Stimulated activated memory B cell treated with anti-CD40 and anti-IgM and Interleukin-4, amounts not matched to agents 10 μg/mL and 1 μg/mL and 100 μg/mL, for 72 hours (primary cell): ENCODE measurements around the gene NAXD.

Source experiments
- ATAC-seq: fragments of 150-1000 bp; cut with Tn5 transposase; 2 replicates; pipeline ENCODE4 v1.10.0; 2021
- H3K27ac Mint-ChIP-seq: one replicate; pipeline ENCODE4 v1.8.0; 2022; ENCODE audit warnings: mild to moderate bottlenecking, mixed read lengths
- H3K27me3 Mint-ChIP-seq: one replicate; pipeline ENCODE4 v1.8.0; 2022; ENCODE audit warnings: mixed read lengths
- H3K36me3 Mint-ChIP-seq: one replicate; pipeline ENCODE4 v1.8.0; 2022; ENCODE audit warnings: mixed read lengths
- H3K4me1 Mint-ChIP-seq: one replicate; pipeline ENCODE4 v1.8.0; 2022; ENCODE audit warnings: mixed read lengths
- H3K4me3 Mint-ChIP-seq: one replicate; pipeline ENCODE4 v1.8.0; 2022; ENCODE audit warnings: mild to moderate bottlenecking, moderate library complexity, mixed read lengths
- H3K9me3 Mint-ChIP-seq: one replicate; pipeline ENCODE4 v1.8.0; 2022; ENCODE audit warnings: mixed read lengths

The NAXD gene

DNA sequence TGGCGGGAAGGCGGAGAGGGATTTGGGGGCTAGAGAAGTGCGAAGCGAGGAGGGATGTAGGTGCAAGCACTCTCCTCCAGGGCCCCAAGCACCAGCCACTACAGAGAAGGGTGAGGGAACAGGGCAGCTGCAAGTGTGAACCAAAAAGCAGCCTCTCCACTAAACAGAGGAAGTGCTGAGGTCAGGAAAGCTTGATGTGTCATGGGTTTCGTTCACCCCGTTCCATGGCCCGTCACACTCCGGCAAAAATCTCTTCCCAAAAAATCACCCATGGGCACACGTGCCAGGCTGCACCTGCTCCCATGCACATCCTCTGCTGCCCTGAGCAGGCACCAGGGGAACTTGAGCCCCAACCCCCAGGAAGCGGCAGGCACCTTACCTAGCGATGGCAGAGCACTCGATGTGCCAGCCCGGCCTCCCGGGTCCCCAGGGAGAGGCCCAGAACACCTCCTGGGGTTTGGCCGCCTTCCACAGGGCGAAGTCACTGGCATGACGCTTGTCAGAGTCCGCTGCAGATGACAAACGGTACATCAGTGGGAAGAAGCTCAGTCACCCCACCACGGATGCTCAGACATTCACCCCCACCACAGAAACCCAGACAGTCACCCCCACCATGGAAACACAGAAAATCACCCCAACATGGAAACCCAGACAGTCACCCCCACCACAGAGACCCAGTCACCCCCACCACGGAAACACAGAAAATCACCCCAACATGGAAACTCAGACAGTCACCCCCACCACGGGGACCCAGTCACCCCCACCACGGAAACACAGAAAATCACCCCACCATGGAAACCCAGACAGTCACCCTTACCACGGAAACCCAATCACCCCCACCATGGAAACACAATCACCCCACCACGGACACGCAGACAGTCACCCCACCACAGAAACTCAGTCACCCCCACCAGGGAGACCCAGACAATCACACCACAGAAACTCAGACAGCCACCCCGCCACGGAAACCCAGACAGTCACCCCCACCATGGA lies 61.5 kb downstream of the NAXD start:
- H3K27ac Mint-ChIP-seq = peak overlapping the region; percentile 97
- no peaks in the 10 kb centered on the region for H3K27me3 Mint-ChIP-seq
- no peaks in the 10 kb centered on the region for H3K9me3 Mint-ChIP-seq
- peaks cover 57% of the 10 kb centered on the region for H3K36me3 Mint-ChIP-seq
- ATAC-seq = peak; percentile 89
- H3K4me3 Mint-ChIP-seq = peak overlapping the region; percentile 76
- peaks cover 75% of the 10 kb centered on the region for H3K4me1 Mint-ChIP-seq

DNA sequence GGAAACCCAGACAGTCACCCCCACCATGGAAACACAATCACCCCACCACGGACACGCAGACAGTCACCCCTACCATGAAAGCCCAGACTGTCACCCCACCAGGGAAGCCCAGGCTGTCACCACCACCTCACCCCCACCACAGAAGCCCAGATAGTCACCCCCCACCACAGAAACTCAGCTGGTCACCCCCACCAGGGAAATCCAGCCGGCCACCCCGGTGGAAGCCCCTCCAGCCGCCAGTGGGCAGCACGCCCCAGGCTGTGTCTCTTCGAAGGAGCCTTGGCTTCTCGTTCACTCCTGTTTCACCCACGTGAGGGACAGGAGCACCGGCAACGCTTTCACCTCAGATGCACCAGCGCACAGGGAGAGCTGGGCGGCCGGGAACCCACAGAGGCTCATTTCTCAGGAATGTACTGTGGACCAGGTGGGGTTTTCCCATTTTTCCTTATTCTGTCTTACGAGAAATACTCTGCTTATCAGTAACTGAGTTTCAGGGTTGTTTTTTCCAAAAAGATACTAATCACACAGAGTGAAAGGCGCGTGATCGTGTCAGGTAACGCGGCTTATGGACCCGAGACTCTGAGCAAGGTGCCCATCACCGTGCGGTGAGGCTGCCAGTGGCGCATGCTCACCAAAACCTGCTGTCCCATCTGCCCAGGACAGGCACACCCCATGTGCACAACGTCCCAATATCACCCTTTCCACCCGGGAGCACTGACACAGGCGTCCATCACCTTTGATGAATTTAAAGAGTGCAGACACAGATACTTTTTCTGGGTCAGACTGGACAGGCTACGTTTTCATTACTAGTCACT lies 62.6 kb downstream of the NAXD start:
- ATAC-seq = no peak
- Mint-ChIP-seq H3K4me1 (peaks cover 64% of the 10 kb centered on the region), H3K4me3 (no peak overlapping the region), H3K27me3 (no peaks in the 10 kb centered on the region), H3K9me3 (no peaks in the 10 kb centered on the region), H3K36me3 (peaks cover 56% of the 10 kb centered on the region), H3K27ac (peak overlapping the region; percentile 97)

DNA sequence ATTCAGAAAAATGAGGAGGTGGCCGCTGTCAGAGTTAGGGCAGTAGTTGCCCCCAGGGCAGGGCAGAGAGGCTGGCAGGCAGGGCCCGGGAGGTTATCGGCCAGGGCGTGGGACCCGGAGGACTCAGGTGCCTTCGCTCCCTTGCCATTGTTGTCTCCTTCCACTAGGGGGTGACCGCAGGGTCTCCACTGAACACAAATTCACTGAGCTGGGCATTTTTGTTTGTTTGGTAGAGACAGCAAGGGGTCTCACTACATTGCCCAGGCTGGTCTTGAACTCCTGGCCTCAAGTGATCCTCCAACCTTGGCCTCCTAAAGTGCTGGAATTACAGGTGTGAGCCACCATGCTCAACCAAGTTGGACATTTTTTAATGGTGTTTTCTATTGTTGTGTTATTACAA lies 65.5 kb downstream of the NAXD start:
- Mint-ChIP-seq H3K27me3 (no peaks in the 10 kb centered on the region), H3K4me1 (peaks cover 51% of the 10 kb centered on the region), H3K4me3 (no peak overlapping the region), H3K36me3 (peaks cover 56% of the 10 kb centered on the region), H3K27ac (peak overlapping the region; percentile 97), H3K9me3 (no peaks in the 10 kb centered on the region)
- ATAC-seq = no peak

DNA sequence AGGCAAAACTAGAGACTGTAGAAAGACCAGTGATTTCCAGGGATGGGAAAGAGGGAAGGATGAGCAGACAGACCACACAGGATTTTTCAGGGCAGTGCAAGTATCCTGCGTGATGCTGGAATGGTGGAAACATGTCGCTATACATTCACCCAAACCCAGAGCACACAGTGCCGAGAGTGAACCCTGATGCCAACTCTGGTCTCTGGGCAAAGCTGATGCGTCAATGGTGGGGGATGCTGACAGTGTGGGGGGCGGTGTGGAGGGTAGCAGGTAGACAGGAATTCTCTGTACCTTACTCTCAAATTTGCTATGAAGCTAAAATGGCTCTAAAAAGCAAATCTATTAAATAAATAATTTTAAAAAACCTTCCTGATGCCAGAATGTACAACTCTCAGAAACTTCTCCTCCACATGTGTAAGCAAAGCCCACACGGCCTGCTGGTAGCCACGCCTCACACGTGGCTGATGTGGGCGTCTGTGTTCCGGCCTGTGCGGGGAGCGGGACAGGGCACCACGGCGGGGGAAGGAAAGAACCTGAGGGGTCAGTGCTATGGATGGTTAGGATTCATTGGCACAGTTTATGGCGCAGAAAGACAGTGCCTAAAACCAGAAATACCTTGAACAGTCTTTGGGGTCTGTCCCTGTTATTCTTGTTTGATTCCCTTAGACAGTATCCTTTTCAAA lies 66.7 kb downstream of the NAXD start:
- Mint-ChIP-seq H3K27ac (peak overlapping the region; percentile 43), H3K9me3 (no peaks in the 10 kb centered on the region), H3K4me3 (no peak overlapping the region), H3K27me3 (no peaks in the 10 kb centered on the region), H3K36me3 (peaks cover 64% of the 10 kb centered on the region), H3K4me1 (peaks cover 40% of the 10 kb centered on the region)
- ATAC-seq = no peak

DNA sequence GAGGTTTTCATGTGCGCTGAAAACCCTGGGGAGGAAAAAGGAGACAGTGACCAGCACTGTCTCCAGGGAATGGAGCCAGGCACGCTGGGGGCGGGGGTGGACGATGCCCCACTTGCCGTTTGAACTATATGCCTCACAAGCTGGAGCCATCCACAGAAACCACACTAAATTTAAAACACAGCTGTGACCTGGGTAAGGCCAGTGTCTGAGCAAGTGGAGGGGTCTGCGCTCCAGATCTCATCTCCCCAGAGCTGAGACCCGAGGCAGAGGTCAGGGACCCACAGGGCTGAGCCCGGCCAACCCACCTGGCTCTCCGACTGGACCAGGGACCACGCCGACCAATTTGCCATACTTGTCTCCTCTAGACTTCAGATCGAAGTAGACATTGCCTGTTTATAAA lies 67.4 kb downstream of the NAXD start:
- H3K27ac Mint-ChIP-seq = no peak overlapping the region
- peaks cover 67% of the 10 kb centered on the region for H3K36me3 Mint-ChIP-seq
- no peaks in the 10 kb centered on the region for H3K9me3 Mint-ChIP-seq
- H3K4me3 Mint-ChIP-seq = no peak overlapping the region
- H3K27me3 Mint-ChIP-seq = no peaks in the 10 kb centered on the region
- ATAC-seq = no peak
- H3K4me1 Mint-ChIP-seq = peaks cover 33% of the 10 kb centered on the region

DNA sequence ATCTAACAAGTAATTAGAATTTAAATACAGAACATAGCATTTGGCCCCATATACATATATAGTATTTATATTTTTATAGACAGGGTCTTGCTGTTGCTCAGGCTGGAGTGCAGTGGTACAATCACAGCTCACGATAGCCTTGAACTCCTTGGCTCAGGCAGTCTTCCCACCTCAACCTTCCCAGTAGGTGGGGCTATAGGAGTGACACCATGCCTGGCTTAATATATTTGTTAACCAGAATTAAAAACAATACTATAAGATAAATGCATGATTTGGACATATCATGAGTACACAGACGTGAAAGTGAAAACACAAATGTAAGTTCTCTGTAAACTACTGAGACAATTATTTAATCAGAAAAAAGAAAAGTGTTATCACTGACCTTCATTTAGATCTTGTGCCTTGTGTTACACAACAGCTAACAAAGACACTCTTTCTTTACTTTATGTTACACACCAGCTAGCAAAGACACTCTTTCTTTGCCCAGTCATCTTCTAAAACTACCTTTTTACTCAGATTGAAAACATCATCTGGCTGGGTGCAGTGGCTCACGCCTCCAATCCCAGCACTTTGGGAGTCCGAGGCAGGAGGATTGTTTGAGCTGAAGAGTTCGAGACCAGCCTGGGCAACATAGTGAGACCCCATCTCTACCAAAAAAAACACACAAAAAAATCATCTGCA lies 68.0 kb downstream of the NAXD start:
- no peak for ATAC-seq
- Mint-ChIP-seq H3K36me3 (peaks cover 61% of the 10 kb centered on the region), H3K27ac (no peak overlapping the region), H3K27me3 (no peaks in the 10 kb centered on the region), H3K4me3 (no peak overlapping the region), H3K4me1 (peaks cover 27% of the 10 kb centered on the region), H3K9me3 (no peaks in the 10 kb centered on the region)

DNA sequence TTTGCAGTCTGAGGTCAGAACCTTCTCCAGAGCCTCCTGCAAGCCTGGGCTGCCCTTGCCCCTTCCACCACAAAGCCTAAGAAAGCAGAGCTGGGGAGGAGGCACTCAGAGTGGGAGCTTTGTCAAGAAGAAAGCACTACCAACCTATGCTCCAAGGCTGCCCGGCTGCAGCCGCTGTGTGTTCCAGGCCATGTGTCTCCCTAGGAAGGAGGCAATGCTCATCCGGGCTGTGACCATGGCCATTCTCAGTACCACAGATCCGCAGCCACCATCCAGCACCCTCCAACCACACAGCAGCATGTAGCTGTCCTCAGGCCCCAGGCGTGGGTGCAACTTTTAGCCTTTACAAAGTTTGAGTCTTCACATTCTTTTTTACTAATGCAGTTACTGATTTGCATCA lies 68.6 kb downstream of the NAXD start:
- Mint-ChIP-seq H3K27ac (no peak overlapping the region), H3K9me3 (no peaks in the 10 kb centered on the region), H3K27me3 (no peaks in the 10 kb centered on the region), H3K4me3 (no peak overlapping the region), H3K36me3 (peaks cover 55% of the 10 kb centered on the region), H3K4me1 (peaks cover 21% of the 10 kb centered on the region)
- no peak for ATAC-seq

DNA sequence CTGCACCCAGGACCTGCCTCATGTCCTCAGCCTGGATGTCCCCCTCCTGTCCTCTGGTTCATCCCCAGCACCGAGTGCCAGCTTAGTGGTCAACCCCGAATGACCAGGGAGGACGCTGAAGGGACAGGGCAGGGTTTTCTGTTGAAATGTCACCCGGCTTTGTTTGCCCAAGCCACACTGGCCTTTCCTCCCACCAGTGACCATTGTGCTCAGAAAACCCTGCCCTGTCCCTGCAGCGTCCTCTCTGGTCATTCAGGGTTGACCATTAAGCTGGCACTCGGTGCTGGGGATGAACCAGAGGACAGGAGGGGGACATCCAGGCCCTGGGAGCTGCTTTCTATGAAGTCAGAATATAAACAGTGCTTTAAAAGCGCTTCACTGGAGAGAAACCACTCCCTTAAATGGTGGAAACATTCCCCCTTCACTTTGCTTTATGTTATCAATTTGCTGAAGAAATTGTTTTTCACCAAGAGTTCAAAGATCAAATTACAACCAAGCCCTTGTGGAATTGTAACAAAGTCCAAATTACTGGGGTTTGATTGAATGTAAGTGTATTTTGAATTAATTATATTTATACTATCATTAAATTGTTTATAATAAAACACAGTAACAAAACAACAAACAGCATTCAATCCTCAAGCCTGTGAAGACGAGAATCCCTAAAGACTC lies 69.2 kb downstream of the NAXD start:
- no peak for ATAC-seq
- peaks cover 49% of the 10 kb centered on the region for H3K36me3 Mint-ChIP-seq
- H3K9me3 Mint-ChIP-seq = no peaks in the 10 kb centered on the region
- H3K4me3 Mint-ChIP-seq = no peak overlapping the region
- no peak overlapping the region for H3K27ac Mint-ChIP-seq
- H3K27me3 Mint-ChIP-seq = no peaks in the 10 kb centered on the region
- peaks cover 15% of the 10 kb centered on the region for H3K4me1 Mint-ChIP-seq

DNA sequence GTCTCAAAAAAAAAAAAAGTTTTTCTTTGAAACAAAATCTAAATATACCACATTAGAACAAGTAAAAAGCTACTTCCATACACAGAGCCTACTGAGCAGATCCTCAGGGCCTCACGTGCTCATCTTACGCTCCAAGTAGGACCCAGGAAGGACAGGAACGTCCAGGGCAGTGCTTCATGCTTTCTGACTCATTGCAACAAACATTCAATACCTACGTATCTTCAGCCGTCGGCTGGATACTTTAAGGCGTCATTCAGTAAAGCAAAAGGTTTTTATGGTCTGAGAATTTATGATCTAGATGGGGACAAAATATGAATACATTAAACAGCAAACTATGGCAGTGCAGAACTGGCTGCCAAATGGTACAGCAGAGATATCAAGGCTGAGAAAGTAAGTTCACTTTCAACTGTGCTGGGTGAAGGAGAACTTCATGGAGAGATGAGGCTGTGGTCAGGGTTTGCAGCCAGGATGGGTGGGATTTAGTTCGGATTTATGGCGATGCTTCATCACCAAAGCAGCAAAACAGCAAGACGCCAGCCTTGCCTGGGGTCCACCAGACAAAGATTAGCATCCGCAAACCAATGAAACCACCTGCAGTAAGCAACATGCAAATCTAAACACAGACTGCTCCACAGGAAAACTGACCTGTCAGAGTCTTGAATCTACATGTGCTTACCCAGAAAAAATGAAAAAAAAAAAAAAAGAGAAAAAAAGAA lies 70.1 kb downstream of the NAXD start:
- Mint-ChIP-seq H3K9me3 (no peaks in the 10 kb centered on the region), H3K4me1 (peaks cover 9% of the 10 kb centered on the region), H3K4me3 (no peak overlapping the region), H3K27ac (peak overlapping the region; percentile 35), H3K27me3 (no peaks in the 10 kb centered on the region), H3K36me3 (peaks cover 47% of the 10 kb centered on the region)
- no peak for ATAC-seq

DNA sequence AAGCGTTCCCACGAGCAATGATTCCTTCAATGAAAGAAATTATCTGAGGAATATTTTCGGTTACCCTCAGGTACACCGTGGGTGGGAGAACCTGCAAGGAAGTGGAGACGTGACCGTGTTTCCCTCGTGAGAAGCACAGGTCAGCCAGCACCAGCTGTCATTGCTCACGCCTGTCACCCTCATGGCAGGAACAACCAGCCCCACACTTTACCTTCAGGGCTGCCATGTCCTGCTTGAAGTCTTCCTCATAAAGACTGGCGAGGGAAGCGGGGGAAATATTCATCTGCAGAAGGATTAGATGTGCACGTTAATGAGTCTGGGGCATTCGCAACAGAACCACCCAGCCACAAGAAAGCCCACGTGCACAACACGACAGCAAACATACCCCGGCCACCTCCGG lies 72.4 kb downstream of the NAXD start:
- H3K4me1 Mint-ChIP-seq = peaks cover 6% of the 10 kb centered on the region
- no peaks in the 10 kb centered on the region for H3K9me3 Mint-ChIP-seq
- no peak overlapping the region for H3K4me3 Mint-ChIP-seq
- no peak for ATAC-seq
- H3K27me3 Mint-ChIP-seq = no peaks in the 10 kb centered on the region
- H3K27ac Mint-ChIP-seq = no peak overlapping the region
- peaks cover 34% of the 10 kb centered on the region for H3K36me3 Mint-ChIP-seq

DNA sequence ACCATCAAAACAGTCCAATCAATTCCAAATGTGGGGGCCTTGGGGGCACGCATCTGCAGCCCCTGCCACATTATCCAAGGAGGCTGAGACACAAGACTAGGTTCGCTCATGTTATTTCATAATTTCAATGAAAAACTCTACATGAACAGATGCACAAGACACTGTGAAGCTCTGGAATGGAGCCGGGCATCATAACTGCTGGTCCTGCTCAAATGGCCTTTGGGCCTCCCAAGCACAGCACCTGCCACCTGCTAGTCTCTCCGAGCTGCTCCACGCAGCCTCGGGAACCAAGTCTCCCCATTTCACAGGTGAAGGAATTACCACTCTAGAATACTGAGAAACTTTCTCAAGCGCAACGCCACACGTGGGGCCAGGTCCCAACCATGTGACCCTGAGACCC lies 73.7 kb downstream of the NAXD start:
- H3K27ac Mint-ChIP-seq = no peak overlapping the region

More for the DNA sequence above, 73.7 kb downstream of the NAXD start:
- Mint-ChIP-seq H3K9me3 (no peaks in the 10 kb centered on the region), H3K36me3 (peaks cover 28% of the 10 kb centered on the region), H3K4me1 (no peaks in the 10 kb centered on the region), H3K27me3 (no peaks in the 10 kb centered on the region), H3K4me3 (no peak overlapping the region)
- no peak for ATAC-seq
